Measurements from ENCODE around the gene IGSF3.

DNA sequence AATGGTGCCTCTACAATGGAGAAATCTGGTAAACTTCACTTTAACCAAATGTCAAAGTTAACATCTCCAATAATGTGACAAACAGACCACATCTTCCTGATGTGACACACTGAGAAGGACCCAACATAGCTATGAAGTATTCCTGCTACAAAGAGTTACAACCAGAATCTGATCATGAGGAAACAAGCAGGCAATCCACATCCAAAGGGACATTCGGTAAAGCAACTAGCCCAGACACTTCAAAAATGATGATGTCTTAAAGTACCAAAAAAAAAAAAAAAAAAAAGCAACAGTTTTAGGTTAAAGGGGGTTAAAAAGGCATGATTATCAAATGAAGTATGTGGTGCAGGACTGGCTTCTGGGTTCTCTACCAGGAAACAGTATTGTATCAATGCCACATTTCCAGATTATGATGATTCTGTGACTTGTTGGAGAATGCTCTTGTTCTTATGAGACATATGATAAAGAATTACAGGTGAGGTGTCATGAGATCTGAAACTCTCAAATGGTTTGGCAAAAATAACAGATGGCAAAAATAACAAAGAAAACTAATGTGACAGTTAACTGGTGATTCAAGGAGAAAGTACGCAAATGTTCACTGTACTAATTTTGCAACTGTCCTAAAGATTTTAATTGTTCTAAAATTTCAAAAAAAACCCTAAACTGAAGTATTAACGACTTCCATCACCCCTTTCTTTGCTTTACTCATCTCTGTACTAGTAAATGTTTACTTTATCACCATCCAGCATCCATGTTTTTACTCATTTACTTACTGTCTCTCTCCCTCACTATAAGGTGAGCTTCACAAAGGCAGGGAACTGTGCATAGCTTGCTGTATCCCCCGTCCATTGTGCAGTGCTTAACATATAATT lies 99.5 kb downstream of the IGSF3 start:
- TF ChIP-seq, protein P1, sequence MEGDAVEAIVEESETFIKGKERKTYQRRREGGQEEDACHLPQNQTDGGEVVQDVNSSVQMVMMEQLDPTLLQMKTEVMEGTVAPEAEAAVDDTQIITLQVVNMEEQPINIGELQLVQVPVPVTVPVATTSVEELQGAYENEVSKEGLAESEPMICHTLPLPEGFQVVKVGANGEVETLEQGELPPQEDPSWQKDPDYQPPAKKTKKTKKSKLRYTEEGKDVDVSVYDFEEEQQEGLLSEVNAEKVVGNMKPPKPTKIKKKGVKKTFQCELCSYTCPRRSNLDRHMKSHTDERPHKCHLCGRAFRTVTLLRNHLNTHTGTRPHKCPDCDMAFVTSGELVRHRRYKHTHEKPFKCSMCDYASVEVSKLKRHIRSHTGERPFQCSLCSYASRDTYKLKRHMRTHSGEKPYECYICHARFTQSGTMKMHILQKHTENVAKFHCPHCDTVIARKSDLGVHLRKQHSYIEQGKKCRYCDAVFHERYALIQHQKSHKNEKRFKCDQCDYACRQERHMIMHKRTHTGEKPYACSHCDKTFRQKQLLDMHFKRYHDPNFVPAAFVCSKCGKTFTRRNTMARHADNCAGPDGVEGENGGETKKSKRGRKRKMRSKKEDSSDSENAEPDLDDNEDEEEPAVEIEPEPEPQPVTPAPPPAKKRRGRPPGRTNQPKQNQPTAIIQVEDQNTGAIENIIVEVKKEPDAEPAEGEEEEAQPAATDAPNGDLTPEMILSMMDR (IDR thresholded peaks at IDR 0.05): no peak
- TF ChIP-seq POLR2A (IDR thresholded peaks at IDR 0.05): no peak
